ENCODE data around the gene FAM53B.

GRCh38 chr10:124596116-124596785 lies 147.9 kb downstream of the FAM53B start:
- TF ChIP-seq POLR2AphosphoS5 (IDR thresholded peaks at IDR 0.05; ENCODE audit: low read depth, low read length), result no peak
- no peak for TF ChIP-seq TAF1 (IDR thresholded peaks at IDR 0.05; ENCODE audit: borderline replicate concordance, low read depth, low read length)

Data from GM12892 (cell line).